H1 (cell line): ENCODE data around the gene SLC22A13. TPM values are rescaled to one million over a fixed set of nuclear protein-coding genes. Genes with fewer than 3 reads are reported as not detected.

Source experiments
- CTCF ChIA-PET: fragments of 300-600 bp; sonication (Branson Sonifier 250); formaldehyde crosslinking; loops from one replicate; lab custom pipeline; 2021; ENCODE audit not compliant: partially characterized antibody; lab: Charles Lee
- POLR2A ChIA-PET: fragments of 300-600 bp; sonication (Branson Sonifier 250); formaldehyde crosslinking; loops from one replicate; lab custom pipeline; 2021; ENCODE audit warnings: inconsistent platforms; ENCODE audit not compliant: partially characterized antibody; lab: Charles Lee
- DNase-seq, 2 experiments: peaks; one replicate each; pipeline versions ENCODE4 v3.0.0 to v3.0.0-alpha.2; 2010 to 2022; ENCODE audit warnings: low spot score in 2 of 2, low read depth in 1 of 2, mixed read lengths in 1 of 2
- FAIRE-seq: peaks from 2 replicates; lab custom pipeline; 2011; peaks lifted over from hg19 to GRCh38; lab: Jason Lieb, UNC
- H2AFZ ChIP-seq: 2 replicates; pipeline ENCODE4 v1.8.1; 2012; ENCODE audit warnings: low read length, inconsistent platforms
- H2AK5ac ChIP-seq: 2 replicates; pipeline ENCODE4 v1.6.1; 2013; ENCODE audit warnings: low read depth, low read length
- H2BK120ac ChIP-seq: replicated peaks from 2 replicates; pipeline ENCODE3; 2013; ENCODE audit warnings: low read depth, low read length, inconsistent platforms
- H2BK12ac ChIP-seq: 2 replicates; pipeline ENCODE4 v1.6.1; 2013; ENCODE audit warnings: low read depth, low read length
- H2BK15ac ChIP-seq: 2 replicates; pipeline ENCODE4 v1.6.1; 2013; ENCODE audit warnings: low read length
- H2BK20ac ChIP-seq: 2 replicates; pipeline ENCODE4 v1.6.1; 2013; ENCODE audit warnings: low read length
- H2BK5ac ChIP-seq: 2 replicates; pipeline ENCODE4 v1.6.1; 2013; ENCODE audit warnings: low read depth, low read length
- H3K14ac ChIP-seq: 2 replicates; pipeline ENCODE4 v1.6.1; 2013; ENCODE audit warnings: inconsistent platforms; ENCODE audit not compliant: insufficient read length
- H3K18ac ChIP-seq: 2 replicates; pipeline ENCODE4 v1.6.1; 2013; ENCODE audit warnings: low read length; ENCODE audit errors: extremely low read depth
- H3K23ac ChIP-seq: 2 replicates; pipeline ENCODE4 v1.6.1; 2013; ENCODE audit warnings: inconsistent platforms; ENCODE audit not compliant: insufficient read length
- H3K23me2 ChIP-seq: 2 replicates; pipeline ENCODE4 v1.6.1; 2013; ENCODE audit warnings: low read depth, low read length
- H3K27ac ChIP-seq: 2 replicates; pipeline ENCODE4 v1.6.1; 2011; ENCODE audit warnings: low read depth, low read length, inconsistent platforms
- H3K27me3 ChIP-seq, 4 experiments: replicated peaks in 1 of 4; 1 replicate in 1 of 4; 2 replicates in 3 of 4; pipeline versions ENCODE4 v1.6.1 to v1.8.1; 2011 to 2013; ENCODE audit warnings: low read length in 3 of 4, mild to moderate bottlenecking in 3 of 4, inconsistent platforms in 2 of 4, mixed read lengths in 2 of 4, moderate library complexity in 1 of 4; ENCODE audit not compliant: control insufficient read depth in 3 of 4, insufficient read depth in 3 of 4; ENCODE audit errors: extremely low read depth in 1 of 4
- H3K36me3 ChIP-seq, 4 experiments: 2 replicates each; pipeline versions ENCODE4 v1.6.1 to v1.8.1; 2011 to 2013; ENCODE audit warnings: mild to moderate bottlenecking in 4 of 4, low read length in 3 of 4, moderate library complexity in 2 of 4, control low read depth in 1 of 4, inconsistent platforms in 1 of 4; ENCODE audit not compliant: insufficient read depth in 4 of 4, control insufficient read depth in 2 of 4
- H3K4ac ChIP-seq: replicated peaks from 2 replicates; pipeline ENCODE3; 2013; ENCODE audit warnings: low read length, low read depth, mixed read lengths, inconsistent platforms; ENCODE audit not compliant: insufficient read length
- H3K4me1 ChIP-seq, 4 experiments: replicated peaks in 1 of 4; 1 replicate in 1 of 4; 2 replicates in 3 of 4; pipeline versions ENCODE4 v1.6.1 to v1.8.1; 2011 to 2013; ENCODE audit warnings: low read length in 3 of 4, inconsistent platforms in 2 of 4, mixed read lengths in 1 of 4; ENCODE audit not compliant: insufficient read depth in 4 of 4, control insufficient read depth in 3 of 4
- H3K4me2 ChIP-seq, 2 experiments: 2 replicates each; pipeline versions ENCODE4 v1.6.1 to v1.8.1; 2011 to 2013; ENCODE audit warnings: low read depth in 2 of 2, low read length in 2 of 2, control low read depth in 1 of 2, inconsistent platforms in 1 of 2, mild to moderate bottlenecking in 1 of 2; ENCODE audit not compliant: insufficient read depth in 1 of 2
- H3K4me3 ChIP-seq, 4 experiments: fragments of 200-600, 300-600 bp in 1 of 4; sonication (generic), shearing (Covaris generic), sonication (Bioruptor Twin) in 1 of 4; 2 replicates each; pipeline versions ENCODE4 v1.5.1 to v1.8.1; 2011 to 2016; ENCODE audit warnings: low read length in 4 of 4, low read depth in 3 of 4, control low read depth in 2 of 4, inconsistent platforms in 2 of 4, mild to moderate bottlenecking in 2 of 4, mixed read lengths in 1 of 4, moderate library complexity in 1 of 4; ENCODE audit not compliant: insufficient read depth in 2 of 4; ENCODE audit errors: extremely low read depth in 1 of 4
- H3K56ac ChIP-seq: replicated peaks from 2 replicates; pipeline ENCODE3; 2013; ENCODE audit warnings: low read depth, mild to moderate bottlenecking, mixed read lengths, low read length, inconsistent platforms; ENCODE audit not compliant: insufficient read length
- H3K79me1 ChIP-seq: 2 replicates; pipeline ENCODE4 v1.6.1; 2013; ENCODE audit warnings: low read depth, low read length, control low read depth
- H3K79me2 ChIP-seq, 2 experiments: 2 replicates each; pipeline versions ENCODE4 v1.6.1 to v1.8.1; 2012 to 2013; ENCODE audit warnings: low read length in 2 of 2, mild to moderate bottlenecking in 2 of 2, inconsistent platforms in 1 of 2; ENCODE audit not compliant: insufficient read depth in 2 of 2, control insufficient read depth in 1 of 2
- H3K9ac ChIP-seq, 4 experiments: replicated peaks in 1 of 4; 1 replicate in 1 of 4; 2 replicates in 3 of 4; pipeline versions ENCODE4 v1.6.1 to v1.8.1; 2011 to 2013; ENCODE audit warnings: low read depth in 3 of 4, low read length in 3 of 4, control low read depth in 2 of 4, mild to moderate bottlenecking in 2 of 4, moderate library complexity in 2 of 4, inconsistent platforms in 1 of 4; ENCODE audit errors: extremely low read depth in 1 of 4
- H3K9me3 ChIP-seq, 2 experiments: 2 replicates each; pipeline versions ENCODE4 v1.6.1 to v1.8.1; 2012 to 2013; ENCODE audit warnings: mild to moderate bottlenecking in 2 of 2, moderate library complexity in 2 of 2, control low read depth in 1 of 2, inconsistent platforms in 1 of 2, low read depth in 1 of 2, low read length in 1 of 2, mixed read lengths in 1 of 2; ENCODE audit not compliant: insufficient read depth in 2 of 2
- H4K20me1 ChIP-seq, 2 experiments: replicated peaks in 1 of 2; 2 replicates each; pipeline versions ENCODE3 to v1.8.1; 2011 to 2013; ENCODE audit warnings: inconsistent platforms in 2 of 2, low read length in 2 of 2, mild to moderate bottlenecking in 1 of 2; ENCODE audit not compliant: insufficient read depth in 2 of 2, control insufficient read depth in 1 of 2
- H4K5ac ChIP-seq: 2 replicates; pipeline ENCODE4 v1.6.1; 2013; ENCODE audit warnings: low read length, low read depth, mixed read lengths, inconsistent platforms; ENCODE audit not compliant: insufficient read length
- H4K8ac ChIP-seq: 2 replicates; pipeline ENCODE4 v1.8.0; 2013; ENCODE audit warnings: mild to moderate bottlenecking, moderate library complexity, low read length, inconsistent platforms; ENCODE audit not compliant: insufficient read depth; ENCODE audit errors: extremely low read depth
- H4K91ac ChIP-seq: replicated peaks from 2 replicates; pipeline ENCODE3; 2013; ENCODE audit warnings: low read length, mixed read lengths, inconsistent platforms; ENCODE audit not compliant: insufficient read length
- CTCF ChIP-seq, 3 experiments: IDR thresholded peaks; 1 replicate in 2 of 3; 2 replicates in 1 of 3; pipeline versions ENCODE4 v1.5.1 to v1.6.1; 2011; ENCODE audit warnings: low read length in 3 of 3, mild to moderate bottlenecking in 3 of 3, inconsistent platforms in 2 of 3, low read depth in 1 of 3, moderate library complexity in 1 of 3; ENCODE audit not compliant: insufficient read depth in 1 of 3; ENCODE audit errors: control extremely low read depth in 1 of 3
- WGBS, 2 experiments: shearing (Covaris generic) in 1 of 2; methylation state at CpG; one replicate each; pipeline versions ENCODE4 v1.1.6 to v1.1.7; 2013 to 2015; ENCODE audit warnings: low lambda C conversion rate in 2 of 2, mixed read lengths in 2 of 2, inconsistent platforms in 1 of 2, low coverage in 1 of 2, missing lambda C conversion rate in 1 of 2; ENCODE audit not compliant: insufficient replicate concordance in 2 of 2, insufficient coverage in 1 of 2, insufficient read length in 1 of 2; ENCODE audit errors: extremely low coverage in 1 of 2, missing lambda C conversion rate in 1 of 2; 5-methylcytosine and 5-hydroxymethylcytosine counted together
- polyA plus RNA-seq, 7 experiments: library from polyadenylated mRNA; depleted of rRNA in 3 of 7; stranded (reverse) in 5 of 7; unstranded in 2 of 7; fragments of >200 nt in 5 of 7; fragments of 200-250 nt in 2 of 7; gene quantifications; 1 replicate in 5 of 7; 2 replicates in 1 of 7; 4 replicates in 1 of 7; pipeline versions ENCODE4 v1.2.1 to v1.2.3, GENCODE V29; 2011 to 2013; ENCODE audit warnings: missing spikeins in 2 of 7, mixed read lengths in 2 of 7
- total RNA-seq: library from RNA; stranded (reverse); fragmentation: NEBNext Ultra II Directional; extraction: Animal tissue kit (Norgen Biotek cat#: 25700); gene quantifications from 2 replicates; pipeline ENCODE4 v1.2.1, GENCODE V29; 2021

Gene SLC22A13
- total and polyA plus RNA-seq, 2 of the 8 experiments (the other 6 are each of a cell fraction or from before 2014, with no cell fraction given) = 0.05 to 0.41 TPM

- CTCF ChIA-PET = interaction anchor here (1.0 to 1.9 kb wide), 2 partner anchors 103 to 111 kb away, joined by 3 to 5 read pairs; no protein-coding TSS in a partner anchor
- no peak overlapping the region for H3K4ac ChIP-seq
- FAIRE-seq (no peak), DNase-seq (no peak)
- H3K4me1 ChIP-seq = no peaks in the 10 kb centered on the region
- WGBS, 2 experiments = 77% methylated on average over 1 of the region's 1 CpG; no CpG with 5 or more reads in 1 of the 2 experiments
- no peak overlapping the region for H3K14ac ChIP-seq
- H3K23ac ChIP-seq = no peak overlapping the region
- no peak overlapping the region for H4K91ac ChIP-seq
- no peaks in the 10 kb centered on the region for H3K27me3 ChIP-seq
- no peak overlapping the region for H3K9ac ChIP-seq
- no peak overlapping the region for H3K4me3 ChIP-seq
- H4K20me1 ChIP-seq = no peaks in the 10 kb centered on the region
- H3K27ac ChIP-seq = no peak overlapping the region
- H2BK120ac ChIP-seq = no peak overlapping the region
- H2AFZ ChIP-seq = no peak overlapping the region
- H2BK15ac ChIP-seq = no peak overlapping the region
- H2BK12ac ChIP-seq = no peak overlapping the region
- H3K23me2 ChIP-seq = no peaks in the 10 kb centered on the region
- H3K79me1 ChIP-seq = no peaks in the 10 kb centered on the region
- no peaks in the 10 kb centered on the region for H3K79me2 ChIP-seq
- H2AK5ac ChIP-seq = no peak overlapping the region
- H3K4me2 ChIP-seq = no peak overlapping the region
- no peak overlapping the region for H2BK5ac ChIP-seq
- H3K18ac ChIP-seq = no peak overlapping the region
- no peak overlapping the region for H3K56ac ChIP-seq
- no peak overlapping the region for H4K8ac ChIP-seq
- no peaks in the 10 kb centered on the region for H3K9me3 ChIP-seq
- POLR2A ChIA-PET = interaction anchor here (0.5 to 1.0 kb wide), 2 partner anchors 226 to 786 kb away, joined by 3 read pairs; no protein-coding TSS in a partner anchor
- H2BK20ac ChIP-seq = no peak overlapping the region
- peaks cover 0 to 37% (median 10%) of the 10 kb centered on the region in 4 experiments; a peak in 3 of 8 replicates for H3K36me3 ChIP-seq
- H4K5ac ChIP-seq = no peak overlapping the region
- TF ChIP-seq CTCF (IDR thresholded peaks at IDR 0.05; ENCODE audit: control extremely low read depth in 1 of 3, insufficient read depth in 1 of 3, low read depth in 1 of 3, low read length in 3 of 3) = no peak
These were observed 36.6 kb upstream of the SLC22A13 start for GRCh38 chr3:38229036-38229435.
